ENCODE measurements around the gene SMAD6.

SMAD6 gene

DNA sequence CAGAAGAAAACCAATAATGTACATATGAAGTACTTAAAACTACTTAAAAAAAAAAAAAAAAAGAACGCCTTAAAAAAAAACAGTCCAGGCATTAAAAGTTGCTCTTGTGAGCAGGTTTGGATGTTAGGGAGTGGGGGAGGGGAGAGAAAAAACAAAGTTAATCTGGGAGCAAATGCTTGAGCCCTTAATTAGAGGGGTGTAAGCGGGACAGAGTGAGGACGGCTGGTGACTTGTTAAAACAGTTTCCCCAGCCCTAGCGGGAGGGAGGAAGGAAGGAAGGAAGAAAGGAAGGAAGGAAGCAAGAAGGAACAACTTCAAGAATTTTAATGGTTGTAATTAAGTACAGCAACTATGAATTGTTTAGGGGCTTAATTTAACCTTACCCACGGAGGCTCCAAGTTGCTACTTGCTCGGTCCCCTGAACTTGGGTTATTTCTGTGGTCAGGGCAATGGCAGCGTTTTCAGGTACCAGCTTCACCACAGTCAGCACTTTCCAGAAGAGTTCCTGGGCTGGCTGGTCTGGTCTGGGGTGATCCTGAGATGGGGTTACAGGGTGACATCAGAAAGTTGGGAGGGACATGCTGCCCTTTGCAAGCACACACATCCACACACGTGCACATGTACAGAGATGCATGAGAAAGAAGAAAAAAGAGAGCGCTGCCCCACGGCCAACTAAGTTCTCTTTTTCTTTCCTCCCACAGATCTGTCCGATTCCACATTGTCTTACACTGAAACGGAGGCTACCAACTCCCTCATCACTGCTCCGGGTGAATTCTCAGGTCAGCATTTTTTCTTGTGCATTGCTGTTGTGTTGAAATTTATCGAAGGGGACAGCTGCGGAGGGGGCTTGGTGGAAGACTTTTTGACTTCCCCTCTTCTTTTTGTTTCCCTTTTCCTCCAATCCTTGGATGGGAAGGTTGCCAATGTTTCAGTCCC lies 14.0 kb downstream of the SMAD6 start:
- TF ChIP-seq EZH2phosphoT487 (IDR thresholded peaks at IDR 0.05; ENCODE audit: borderline replicate concordance, low read length): no peak
- TF ChIP-seq, protein P1, sequence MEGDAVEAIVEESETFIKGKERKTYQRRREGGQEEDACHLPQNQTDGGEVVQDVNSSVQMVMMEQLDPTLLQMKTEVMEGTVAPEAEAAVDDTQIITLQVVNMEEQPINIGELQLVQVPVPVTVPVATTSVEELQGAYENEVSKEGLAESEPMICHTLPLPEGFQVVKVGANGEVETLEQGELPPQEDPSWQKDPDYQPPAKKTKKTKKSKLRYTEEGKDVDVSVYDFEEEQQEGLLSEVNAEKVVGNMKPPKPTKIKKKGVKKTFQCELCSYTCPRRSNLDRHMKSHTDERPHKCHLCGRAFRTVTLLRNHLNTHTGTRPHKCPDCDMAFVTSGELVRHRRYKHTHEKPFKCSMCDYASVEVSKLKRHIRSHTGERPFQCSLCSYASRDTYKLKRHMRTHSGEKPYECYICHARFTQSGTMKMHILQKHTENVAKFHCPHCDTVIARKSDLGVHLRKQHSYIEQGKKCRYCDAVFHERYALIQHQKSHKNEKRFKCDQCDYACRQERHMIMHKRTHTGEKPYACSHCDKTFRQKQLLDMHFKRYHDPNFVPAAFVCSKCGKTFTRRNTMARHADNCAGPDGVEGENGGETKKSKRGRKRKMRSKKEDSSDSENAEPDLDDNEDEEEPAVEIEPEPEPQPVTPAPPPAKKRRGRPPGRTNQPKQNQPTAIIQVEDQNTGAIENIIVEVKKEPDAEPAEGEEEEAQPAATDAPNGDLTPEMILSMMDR (IDR thresholded peaks at IDR 0.05; ENCODE audit: low read depth, low read length, poor library complexity, severe bottlenecking): no peak
- H3K9me3 ChIP-seq (ENCODE audit: control insufficient read depth, insufficient read depth, low read length): no peaks in the 10 kb centered on the region
- H4K20me1 ChIP-seq (ENCODE audit: control insufficient read depth, insufficient read depth, low read depth, low read length): no peaks in the 10 kb centered on the region
- peaks cover 31% of the 10 kb centered on the region for H3K4me1 ChIP-seq (ENCODE audit: control insufficient read depth, low read length)
- no peak overlapping the region for H3K27ac ChIP-seq (ENCODE audit: low read depth, low read length)
- H3K4me2 ChIP-seq (ENCODE audit: low read length): no peak overlapping the region
- H3K4me3 ChIP-seq (ENCODE audit: low read length): no peak overlapping the region
- no peaks in the 10 kb centered on the region for H3K79me2 ChIP-seq (ENCODE audit: control insufficient read depth, low read length)
- peaks cover 7% of the 10 kb centered on the region for H3F3A ChIP-seq (ENCODE audit: control insufficient read depth, insufficient read depth)
- no peaks in the 10 kb centered on the region for H3K27me3 ChIP-seq (ENCODE audit: control insufficient read depth, low read length)
- H3K36me3 ChIP-seq (ENCODE audit: control insufficient read depth, low read length): no peaks in the 10 kb centered on the region
- H3K9me2 ChIP-seq (replicated peaks; ENCODE audit: control insufficient read depth, low read length): no peaks in the 10 kb centered on the region

DNA sequence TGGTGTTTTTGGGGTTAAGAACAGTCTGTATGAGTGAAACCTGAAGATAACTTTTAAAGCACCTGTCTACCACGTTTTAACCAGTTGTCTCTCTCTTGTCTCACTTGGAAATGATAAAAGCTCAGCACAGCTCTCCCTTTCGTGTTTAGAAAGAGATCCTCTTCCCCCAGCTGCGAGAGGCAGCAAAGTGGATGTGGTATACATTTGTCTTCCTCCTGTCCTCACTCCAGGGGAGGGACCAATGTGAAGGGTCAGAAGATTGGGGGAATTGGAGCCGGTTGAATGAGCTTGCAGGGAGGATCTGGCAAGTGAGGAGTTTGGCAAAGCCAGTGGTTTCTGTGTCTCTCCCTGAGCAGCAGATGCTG lies 14.6 kb downstream of the SMAD6 start:
- Histone ChIP-seq H3K4me2 (ENCODE audit: low read length) (no peak overlapping the region), H3K27ac (ENCODE audit: low read depth, low read length) (no peak overlapping the region), H3K9me3 (ENCODE audit: control insufficient read depth, insufficient read depth, low read length) (no peaks in the 10 kb centered on the region), H3K79me2 (ENCODE audit: control insufficient read depth, low read length) (no peaks in the 10 kb centered on the region), H3K4me3 (ENCODE audit: low read length) (no peak overlapping the region), H3K9me2 (replicated peaks; ENCODE audit: control insufficient read depth, low read length) (no peaks in the 10 kb centered on the region), H4K20me1 (ENCODE audit: control insufficient read depth, insufficient read depth, low read depth, low read length) (no peaks in the 10 kb centered on the region), H3K27me3 (ENCODE audit: control insufficient read depth, low read length) (no peaks in the 10 kb centered on the region), H3F3A (ENCODE audit: control insufficient read depth, insufficient read depth) (peaks cover 7% of the 10 kb centered on the region), H3K4me1 (ENCODE audit: control insufficient read depth, low read length) (peaks cover 29% of the 10 kb centered on the region), H3K36me3 (ENCODE audit: control insufficient read depth, low read length) (no peaks in the 10 kb centered on the region)
- TF ChIP-seq, protein P1 (IDR thresholded peaks at IDR 0.05; ENCODE audit: low read depth, low read length, poor library complexity, severe bottlenecking): no peak
- TF ChIP-seq EZH2phosphoT487 (IDR thresholded peaks at IDR 0.05; ENCODE audit: borderline replicate concordance, low read length): no peak

DNA sequence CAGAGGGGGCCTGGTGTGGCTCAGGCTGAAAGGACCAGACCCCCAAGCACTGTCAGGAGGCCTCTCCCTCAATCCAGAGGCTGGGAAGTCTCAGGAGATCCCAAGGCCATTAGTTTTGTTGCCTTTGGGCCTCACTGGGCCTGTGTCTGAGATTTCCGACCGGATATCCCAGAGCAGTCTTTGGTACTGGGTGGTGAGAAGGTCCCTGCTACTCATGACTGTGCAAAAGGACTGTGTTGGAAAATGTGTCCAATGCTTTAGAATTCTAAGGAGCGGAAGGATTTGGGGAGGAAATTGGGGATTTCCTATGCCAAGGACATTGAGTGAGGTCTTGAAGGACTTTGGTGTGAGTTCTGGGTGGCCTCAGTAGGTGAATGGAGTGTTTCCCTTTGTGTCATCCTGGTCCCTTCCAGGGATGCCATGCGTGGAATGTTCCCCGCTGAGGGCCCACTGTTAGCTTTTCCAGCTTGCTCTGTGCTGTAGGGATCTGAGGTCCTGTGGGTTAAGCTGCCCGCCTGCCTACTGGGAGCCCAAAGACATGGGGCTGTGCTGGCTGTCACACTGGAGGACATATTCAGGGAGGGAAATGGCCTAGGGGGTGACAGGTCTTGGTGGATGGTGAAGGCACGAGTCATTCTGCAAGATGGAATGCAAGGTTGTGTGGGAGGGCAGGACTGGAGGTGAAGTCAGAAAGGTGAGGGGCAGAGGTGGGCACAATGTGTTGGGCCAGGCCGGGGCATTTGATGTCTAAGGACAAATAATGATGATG lies 16.4 kb downstream of the SMAD6 start:
- Histone ChIP-seq H3K9me3 (ENCODE audit: control insufficient read depth, insufficient read depth, low read length) (no peaks in the 10 kb centered on the region), H4K20me1 (ENCODE audit: control insufficient read depth, insufficient read depth, low read depth, low read length) (no peaks in the 10 kb centered on the region), H3K79me2 (ENCODE audit: control insufficient read depth, low read length) (no peaks in the 10 kb centered on the region), H3K36me3 (ENCODE audit: control insufficient read depth, low read length) (no peaks in the 10 kb centered on the region), H3K27me3 (ENCODE audit: control insufficient read depth, low read length) (no peaks in the 10 kb centered on the region), H3K27ac (ENCODE audit: low read depth, low read length) (no peak overlapping the region), H3K4me2 (ENCODE audit: low read length) (no peak overlapping the region), H3K9me2 (replicated peaks; ENCODE audit: control insufficient read depth, low read length) (no peaks in the 10 kb centered on the region), H3F3A (ENCODE audit: control insufficient read depth, insufficient read depth) (peaks cover 7% of the 10 kb centered on the region), H3K4me3 (ENCODE audit: low read length) (no peak overlapping the region), H3K4me1 (ENCODE audit: control insufficient read depth, low read length) (peaks cover 29% of the 10 kb centered on the region)
- TF ChIP-seq, protein P1 (IDR thresholded peaks at IDR 0.05; ENCODE audit: low read depth, low read length, poor library complexity, severe bottlenecking): no peak
- no peak for TF ChIP-seq EZH2phosphoT487 (IDR thresholded peaks at IDR 0.05; ENCODE audit: borderline replicate concordance, low read length)

Measured in DOHH2 (cell line).